Erythroblast (primary cell): Measurements from ENCODE around the gene SF3B6.

Experiments used
- GATA1 ChIP-seq: IDR thresholded peaks from 2 replicates; pipeline ENCODE4 v1.6.1; 2011; ENCODE audit warnings: low read depth, mild to moderate bottlenecking, control low read depth, low read length, moderate library complexity
- POLR2A ChIP-seq: IDR thresholded peaks from 2 replicates; pipeline ENCODE4 v1.6.1; 2011; ENCODE audit warnings: mild to moderate bottlenecking, low read length

GRCh38 chr2:24065341-24065740 lies 10.8 kb downstream of the SF3B6 start:
- no peak for TF ChIP-seq POLR2A
- no peak for TF ChIP-seq GATA1
